Erythroblast (primary cell): ENCODE data around the gene PEX6.

Experiments
- GATA1 ChIP-seq: IDR thresholded peaks from 2 replicates; pipeline ENCODE4 v1.6.1; 2011; ENCODE audit warnings: low read depth, mild to moderate bottlenecking, control low read depth, low read length, moderate library complexity
- POLR2A ChIP-seq: IDR thresholded peaks from 2 replicates; pipeline ENCODE4 v1.6.1; 2011; ENCODE audit warnings: mild to moderate bottlenecking, low read length

DNA sequence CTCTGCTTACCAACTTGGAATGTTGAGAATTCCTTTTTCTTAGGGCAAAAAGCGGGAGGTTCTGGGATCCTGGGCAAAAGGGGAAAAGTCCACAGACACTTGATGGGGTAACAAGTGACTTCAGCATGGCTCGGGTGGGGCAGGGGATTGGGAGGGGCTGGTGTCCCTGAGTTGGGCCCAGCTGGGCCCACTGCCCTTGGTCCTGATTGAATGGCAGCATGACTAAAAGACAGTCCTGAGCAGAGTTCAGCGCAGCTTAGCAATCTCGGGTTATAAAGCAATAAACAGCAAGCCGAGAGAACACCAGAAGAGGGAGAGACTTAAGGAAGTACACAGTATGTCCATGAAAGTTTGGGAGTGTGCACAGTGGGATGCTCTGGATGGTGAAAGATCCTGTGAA is 10.9 kb upstream of the PEX6 start:
- TF ChIP-seq POLR2A (no peak), GATA1 (no peak)
